K562 (cell line): ENCODE measurements around the gene MDM1. TPM values are rescaled to one million over a fixed set of nuclear protein-coding genes. Genes with fewer than 3 reads are reported as not detected.

Source experiments
- ATAC-seq: fragments of 200-7000 bp; cut with Tn5 transposase; 3 replicates; pipeline ENCODE4 v1.9.1; 2020; ENCODE audit warnings: moderate library complexity
- BruUV-seq: library from RNA; stranded (reverse); fragments of 400-500 nt; replicated peaks from 2 replicates; lab custom pipeline; 2021; lab: Mats Ljungman, UMichigan
- CTCF ChIA-PET: fragments of 300-600 bp; formaldehyde crosslinking; extraction: SDS; loops from one replicate; lab custom pipeline; 2021; ENCODE audit warnings: low intra/inter-chr PET ratio; lab: Yijun Ruan, JAX
- POLR2A ChIA-PET: fragments of 300-600, 350-650 bp; sonication (Branson Sonifier 250); formaldehyde crosslinking; extraction: SDS; loops from one replicate; lab custom pipeline; 2021; ENCODE audit warnings: antibody characterized with exemption, inconsistent platforms; lab: Yijun Ruan, JAX
- DNase-seq, 4 experiments: peaks; one replicate each; pipeline versions ENCODE4 v3.0.0 to v3.0.0-alpha.2; 2011 to 2018; ENCODE audit warnings: low spot score in 3 of 4, mixed read lengths in 3 of 4; ENCODE audit errors: extremely low read depth in 1 of 4
- FAIRE-seq: peaks from 2 replicates; lab custom pipeline; 2011; peaks lifted over from hg19 to GRCh38; lab: Jason Lieb, UNC
- H2AFZ ChIP-seq: 2 replicates; pipeline ENCODE4 v1.6.0; 2011; ENCODE audit warnings: low read depth, low read length, control low read depth, inconsistent platforms
- H3K27ac ChIP-seq: fragments of 200-600 bp; 3 replicates; pipeline ENCODE4 v1.8.0; 2011; ENCODE audit warnings: low read depth, mild to moderate bottlenecking, control low read depth, inconsistent platforms, low read length, moderate library complexity, mixed read lengths; ENCODE audit errors: extremely low read depth
- H3K27me3 ChIP-seq, 2 experiments: fragments of 300-600 bp in 1 of 2; 2 replicates in 1 of 2; 3 replicates in 1 of 2; pipeline versions ENCODE4 v1.6.0 to v1.8.0; 2011; ENCODE audit warnings: inconsistent platforms in 2 of 2, low read length in 2 of 2, mild to moderate bottlenecking in 1 of 2, mixed read lengths in 1 of 2, moderate library complexity in 1 of 2; ENCODE audit not compliant: control insufficient read depth in 2 of 2, insufficient read depth in 2 of 2
- H3K36me3 ChIP-seq: fragments of 300-600 bp; 3 replicates; pipeline ENCODE4 v1.8.0; 2011; ENCODE audit warnings: mild to moderate bottlenecking, low read length, inconsistent platforms; ENCODE audit not compliant: control insufficient read depth, insufficient read depth
- H3K4me1 ChIP-seq, 2 experiments: fragments of 200-600 bp in 1 of 2; replicated peaks in 1 of 2; 2 replicates in 1 of 2; 3 replicates in 1 of 2; pipeline versions ENCODE4 v1.5.1 to v1.8.0; 2011; ENCODE audit warnings: inconsistent platforms in 2 of 2, low read length in 2 of 2, mild to moderate bottlenecking in 1 of 2, mixed read lengths in 1 of 2, moderate library complexity in 1 of 2; ENCODE audit not compliant: control insufficient read depth in 2 of 2, insufficient read depth in 2 of 2
- H3K4me2 ChIP-seq: 2 replicates; pipeline ENCODE4 v1.6.1; 2011; ENCODE audit warnings: low read length, control low read depth, inconsistent platforms, mixed read lengths; ENCODE audit not compliant: insufficient read depth
- H3K4me3 ChIP-seq: fragments of 200-600 bp; sonication (generic), shearing (Covaris generic); 2 replicates; pipeline ENCODE4 v1.5.1; 2016; ENCODE audit warnings: control low read depth, inconsistent platforms
- H3K79me2 ChIP-seq: fragments of 200-600 bp; 3 replicates; pipeline ENCODE4 v1.8.0; 2011; ENCODE audit warnings: low read length, inconsistent platforms; ENCODE audit not compliant: control insufficient read depth, insufficient read depth
- H3K9ac ChIP-seq, 2 experiments: 2 replicates each; pipeline versions ENCODE4 v1.6.0 to v1.6.1; 2011; ENCODE audit warnings: low read depth in 2 of 2, low read length in 2 of 2, control low read depth in 1 of 2, inconsistent platforms in 1 of 2, mild to moderate bottlenecking in 1 of 2, mixed read lengths in 1 of 2; ENCODE audit not compliant: insufficient read depth in 1 of 2
- H3K9me1 ChIP-seq: one replicate; pipeline ENCODE4 v1.6.0; 2011; ENCODE audit warnings: inconsistent platforms, mild to moderate bottlenecking, low read length, moderate library complexity; ENCODE audit not compliant: control insufficient read depth, insufficient read depth
- H3K9me3 ChIP-seq: replicated peaks from 2 replicates; pipeline ENCODE4 v1.5.1; 2011; ENCODE audit warnings: low read depth, low read length, inconsistent platforms; ENCODE audit not compliant: control insufficient read depth, insufficient read depth
- H4K20me1 ChIP-seq: replicated peaks from 2 replicates; pipeline ENCODE4 v1.6.1; 2011; ENCODE audit warnings: low read length, inconsistent platforms, mixed read lengths; ENCODE audit not compliant: control insufficient read depth, insufficient read depth
- CREB1 ChIP-seq, 2 experiments: sonication (generic) in 1 of 2; formaldehyde crosslinking in 1 of 2; IDR thresholded peaks; 2 replicates each; pipeline versions ENCODE4 v1.6.1 to v1.8.0; 2012 to 2022; ENCODE audit warnings: inconsistent platforms in 1 of 2, mild to moderate bottlenecking in 1 of 2, missing genetic modification reagents in 1 of 2, moderate library complexity in 1 of 2
- DMBX1 ChIP-seq: fragments of 250-450 bp; sonication (Bioruptor Pico); IDR thresholded peaks from 2 replicates; pipeline ENCODE4 v1.8.0; 2022; ENCODE audit warnings: inconsistent platforms, mild to moderate bottlenecking, moderate library complexity, borderline replicate concordance
- ERF ChIP-seq: fragments of 450-650 bp; formaldehyde crosslinking; IDR thresholded peaks from 2 replicates; pipeline ENCODE4 v1.4.0; 2020; ENCODE audit warnings: mild to moderate bottlenecking, mixed read lengths
- ZNF316 ChIP-seq: fragments of 450-650 bp; IDR thresholded peaks from 2 replicates; pipeline ENCODE4 v1.6.1; 2016
- ZNF41 ChIP-seq: fragments of 250-450 bp; sonication (Bioruptor Pico); conservative IDR thresholded peaks from 2 replicates; pipeline ENCODE4 v1.4.0; 2020; ENCODE audit warnings: mild to moderate bottlenecking
- ZNF668 ChIP-seq: fragments of 250-450 bp; sonication (Bioruptor Pico); IDR thresholded peaks from 2 replicates; pipeline ENCODE4 v1.8.0; 2022; ENCODE audit warnings: mild to moderate bottlenecking, inconsistent platforms
- WGBS: fragments of 100-300 bp; shearing (Covaris generic); methylation state at CpG from one replicate; pipeline ENCODE4 v1.1.6; 2016; ENCODE audit warnings: low coverage, mixed read lengths; ENCODE audit not compliant: insufficient coverage; ENCODE audit errors: missing lambda C conversion rate; 5-methylcytosine and 5-hydroxymethylcytosine counted together
- in situ Hi-C: fragments of 300-500 bp; cut with MboI; formaldehyde crosslinking; loops from 4 replicates; pipeline ENCODE4 v1.15.0; 2018; ENCODE audit warnings: inconsistent platforms, mixed read lengths
- intact Hi-C: fragments of 100-400 bp; cut with micrococcal nuclease; formaldehyde crosslinking; loops from 2 replicates; pipeline ENCODE4 v1.14.2; 2022
- polyA plus RNA-seq, 8 experiments: library from polyadenylated mRNA; depleted of rRNA in 4 of 8; stranded (reverse) in 5 of 8; unstranded in 3 of 8; fragments of >200 nt; fragmentation: Nextera tagmentation in 2 of 8; fragmentation: Illumina TruSeq in 1 of 8; extraction: Ambion mirVana in 2 of 8; extraction: Trizol in 1 of 8; gene quantifications; 2 replicates each; pipeline versions ENCODE4 v1.2.1 to v1.2.3, GENCODE V29; 2011 to 2014; ENCODE audit warnings: inconsistent platforms in 1 of 8, missing spikeins in 1 of 8
- total RNA-seq, 7 experiments: library from RNA; depleted of rRNA in 6 of 7; stranded (reverse); fragments of >200 nt in 6 of 7; fragmentation: Illumina TruSeq in 2 of 7; extraction: Trizol in 2 of 7; gene quantifications; 2 replicates each; pipeline versions ENCODE4 v1.2.1 to v1.2.3, GENCODE V29; 2011 to 2021; ENCODE audit warnings: low replicate concordance in 1 of 7
- TF ChIP-seq, protein P1 (sequence below): sonication (generic); formaldehyde crosslinking; IDR thresholded peaks from 2 replicates; pipeline ENCODE4 v1.8.1; 2023; ENCODE audit warnings: missing genetic modification reagents, mild to moderate bottlenecking, borderline replicate concordance
- TF ChIP-seq, protein P2 (sequence below): sonication (generic); formaldehyde crosslinking; IDR thresholded peaks from 2 replicates; pipeline ENCODE4 v1.8.0; 2022; ENCODE audit warnings: mild to moderate bottlenecking, missing genetic modification reagents

Gene MDM1
- total and polyA plus RNA-seq, 9 of the 15 experiments (the other 6 are each of a cell fraction or from before 2014, with no cell fraction given) = 7.5 to 16.8 (median 13.1) TPM

DNA sequence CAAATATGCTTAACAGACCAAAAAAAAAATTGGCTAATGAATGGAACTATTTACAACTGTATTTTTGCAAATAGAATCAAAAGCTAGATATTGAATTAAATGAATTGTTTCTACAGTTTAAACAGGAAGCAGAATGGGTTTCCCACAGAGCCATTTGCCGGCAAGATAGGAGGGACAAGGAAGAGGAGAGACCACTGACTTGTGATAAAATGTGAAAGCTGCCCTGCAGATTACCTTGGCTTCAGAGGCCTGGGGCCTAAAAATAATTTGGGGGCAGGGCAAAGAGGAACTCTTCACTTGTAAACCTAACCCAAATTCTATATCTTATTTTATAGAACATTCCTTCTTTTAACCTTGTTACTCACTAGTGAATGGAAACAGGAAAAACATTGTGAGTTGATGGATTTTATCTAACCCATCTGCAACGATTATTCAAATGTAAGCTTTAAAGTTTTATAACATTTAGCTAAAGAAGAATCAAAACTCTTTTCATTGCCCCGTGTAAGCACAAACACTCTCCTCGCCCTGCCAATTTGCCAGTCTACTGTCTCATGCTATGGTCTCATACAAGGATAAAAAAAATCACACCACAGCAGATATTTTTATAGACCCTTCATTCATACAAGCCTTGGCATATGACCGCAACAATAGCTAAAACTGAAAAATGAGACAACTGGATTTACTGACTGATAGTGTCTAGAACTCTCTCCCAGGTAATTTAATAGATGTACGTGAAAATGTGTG lies 49.5 kb upstream of the MDM1 start:
- CTCF ChIA-PET = no interaction called here
- Histone ChIP-seq H3K36me3 (no peaks in the 10 kb centered on the region), H3K27me3 (no peaks in the 10 kb centered on the region), H3K79me2 (no peaks in the 10 kb centered on the region), H3K4me2 (no peak overlapping the region; the same call in 1 of the 2 replicates), H3K4me3 (no peak overlapping the region), H3K9me3 (no peaks in the 10 kb centered on the region), H4K20me1 (no peaks in the 10 kb centered on the region), H3K4me1 (peaks cover 5 to 68% of the 10 kb centered on the region in 2 experiments), H3K9me1 (no peaks in the 10 kb centered on the region), H3K9ac (peak overlapping the region in 1 of 2 experiments; percentile 40; a peak in 1 of 4 replicates), H3K27ac (peak overlapping the region; percentile 65), H2AFZ (peak overlapping the region; percentile 86)
- POLR2A ChIA-PET = interaction anchor here (2.9 kb wide), 1 partner anchor 10 kb away, joined by 12 read pairs; no protein-coding TSS in a partner anchor
- in situ Hi-C loops = no loop called here
- peak; percentile 74 for FAIRE-seq
- BruUV-seq = no TSS peak
- ATAC-seq = peak; percentile 44; the same call in 2 of the 3 replicates
- intact Hi-C loops = no loop called here
- DNase-seq = peak in 2 of 4 experiments; percentile 44 to 66
- WGBS = 32% methylated on average over 6 of the region's 6 CpGs
- no peak for TF ChIP-seq ERF (CRISPR knock-in tag)
- TF ChIP-seq ZNF668 (CRISPR knock-in tag) = no peak
- TF ChIP-seq ZNF316 = 0 out of 2 replicates have a peak, but pooled peaks have one; percentile 2
- TF ChIP-seq, protein P1, sequence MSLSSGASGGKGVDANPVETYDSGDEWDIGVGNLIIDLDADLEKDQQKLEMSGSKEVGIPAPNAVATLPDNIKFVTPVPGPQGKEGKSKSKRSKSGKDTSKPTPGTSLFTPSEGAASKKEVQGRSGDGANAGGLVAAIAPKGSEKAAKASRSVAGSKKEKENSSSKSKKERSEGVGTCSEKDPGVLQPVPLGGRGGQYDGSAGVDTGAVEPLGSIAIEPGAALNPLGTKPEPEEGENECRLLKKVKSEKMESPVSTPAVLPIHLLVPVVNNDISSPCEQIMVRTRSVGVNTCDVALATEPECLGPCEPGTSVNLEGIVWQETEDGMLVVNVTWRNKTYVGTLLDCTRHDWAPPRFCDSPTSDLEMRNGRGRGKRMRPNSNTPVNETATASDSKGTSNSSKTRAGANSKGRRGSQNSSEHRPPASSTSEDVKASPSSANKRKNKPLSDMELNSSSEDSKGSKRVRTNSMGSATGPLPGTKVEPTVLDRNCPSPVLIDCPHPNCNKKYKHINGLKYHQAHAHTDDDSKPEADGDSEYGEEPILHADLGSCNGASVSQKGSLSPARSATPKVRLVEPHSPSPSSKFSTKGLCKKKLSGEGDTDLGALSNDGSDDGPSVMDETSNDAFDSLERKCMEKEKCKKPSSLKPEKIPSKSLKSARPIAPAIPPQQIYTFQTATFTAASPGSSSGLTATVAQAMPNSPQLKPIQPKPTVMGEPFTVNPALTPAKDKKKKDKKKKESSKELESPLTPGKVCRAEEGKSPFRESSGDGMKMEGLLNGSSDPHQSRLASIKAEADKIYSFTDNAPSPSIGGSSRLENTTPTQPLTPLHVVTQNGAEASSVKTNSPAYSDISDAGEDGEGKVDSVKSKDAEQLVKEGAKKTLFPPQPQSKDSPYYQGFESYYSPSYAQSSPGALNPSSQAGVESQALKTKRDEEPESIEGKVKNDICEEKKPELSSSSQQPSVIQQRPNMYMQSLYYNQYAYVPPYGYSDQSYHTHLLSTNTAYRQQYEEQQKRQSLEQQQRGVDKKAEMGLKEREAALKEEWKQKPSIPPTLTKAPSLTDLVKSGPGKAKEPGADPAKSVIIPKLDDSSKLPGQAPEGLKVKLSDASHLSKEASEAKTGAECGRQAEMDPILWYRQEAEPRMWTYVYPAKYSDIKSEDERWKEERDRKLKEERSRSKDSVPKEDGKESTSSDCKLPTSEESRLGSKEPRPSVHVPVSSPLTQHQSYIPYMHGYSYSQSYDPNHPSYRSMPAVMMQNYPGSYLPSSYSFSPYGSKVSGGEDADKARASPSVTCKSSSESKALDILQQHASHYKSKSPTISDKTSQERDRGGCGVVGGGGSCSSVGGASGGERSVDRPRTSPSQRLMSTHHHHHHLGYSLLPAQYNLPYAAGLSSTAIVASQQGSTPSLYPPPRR (CRISPR knock-in tag) = no peak
- TF ChIP-seq DMBX1 (CRISPR knock-in tag) = no peak
- no peak for TF ChIP-seq ZNF41
- TF ChIP-seq, protein P2, sequence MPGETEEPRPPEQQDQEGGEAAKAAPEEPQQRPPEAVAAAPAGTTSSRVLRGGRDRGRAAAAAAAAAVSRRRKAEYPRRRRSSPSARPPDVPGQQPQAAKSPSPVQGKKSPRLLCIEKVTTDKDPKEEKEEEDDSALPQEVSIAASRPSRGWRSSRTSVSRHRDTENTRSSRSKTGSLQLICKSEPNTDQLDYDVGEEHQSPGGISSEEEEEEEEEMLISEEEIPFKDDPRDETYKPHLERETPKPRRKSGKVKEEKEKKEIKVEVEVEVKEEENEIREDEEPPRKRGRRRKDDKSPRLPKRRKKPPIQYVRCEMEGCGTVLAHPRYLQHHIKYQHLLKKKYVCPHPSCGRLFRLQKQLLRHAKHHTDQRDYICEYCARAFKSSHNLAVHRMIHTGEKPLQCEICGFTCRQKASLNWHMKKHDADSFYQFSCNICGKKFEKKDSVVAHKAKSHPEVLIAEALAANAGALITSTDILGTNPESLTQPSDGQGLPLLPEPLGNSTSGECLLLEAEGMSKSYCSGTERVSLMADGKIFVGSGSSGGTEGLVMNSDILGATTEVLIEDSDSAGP (CRISPR knock-in tag) = no peak
- TF ChIP-seq CREB1 (IDR thresholded peaks at IDR 0.05) = no peak
- TF ChIP-seq CREB1 (CRISPR knock-in tag; IDR thresholded peaks at IDR 0.05) = no peak
